Stimulated activated CD4-positive, alpha-beta T cell treated with anti-CD3 and anti-CD28 coated beads, Interleukin-4, amount 100 ng/mL, for 4 hours (primary cell): ENCODE measurements around the gene TAF11.
"Not testable (repeated sequence)": the region's sequence is repeated elsewhere in the genome, so short reads cannot be mapped to it uniquely, and the experiment has no call there.

Experiments
- DNase-seq, 2 experiments: peaks; one replicate each; pipeline ENCODE4 v3.0.0-alpha.2; 2020

The TAF11 gene

GRCh38 chr6:34904990-34905613 lies 17.3 kb upstream of the TAF11 start:
- no peak for DNase-seq

- no peak for DNase-seq
Measured at GRCh38 chr6:34901930-34902329, 14.1 kb upstream of the TAF11 start.

- DNase-seq = no peak
Measured at GRCh38 chr6:34900321-34901031, 12.6 kb upstream of the TAF11 start.

- not testable (repeated sequence) for DNase-seq
Measured at GRCh38 chr6:34899748-34900147, 11.9 kb upstream of the TAF11 start.

- no peak for DNase-seq
Measured at GRCh38 chr6:34897716-34898115, 9.9 kb upstream of the TAF11 start.

GRCh38 chr6:34897130-34897529 lies 9.3 kb upstream of the TAF11 start:
- no peak for DNase-seq

GRCh38 chr6:34894693-34895092 lies 6.9 kb upstream of the TAF11 start:
- DNase-seq = no peak

- no peak for DNase-seq
Measured at GRCh38 chr6:34891296-34891695, 3.5 kb upstream of the TAF11 start.

- no peak for DNase-seq
Measured at GRCh38 chr6:34890533-34890925, 2.7 kb upstream of the TAF11 start.

- DNase-seq = peak; percentile 88 to 91
Measured at GRCh38 chr6:34888874-34889555, 1.2 kb upstream of the TAF11 start, which contains the start of gene ANKS1A. Gene ANKS1A, plus strand, starts transcription at chr6:34889255. Its CDS starts 148 bp downstream, at chr6:34889403.

- no peak for DNase-seq
Measured at GRCh38 chr6:34888514-34888856, 643 bp upstream of the TAF11 start.

GRCh38 chr6:34885837-34886236 lies 2.0 kb downstream of the TAF11 start:
- DNase-seq = not testable (repeated sequence)

- no peak for DNase-seq
Measured at GRCh38 chr6:34884996-34885395, 2.8 kb downstream of the TAF11 start.

GRCh38 chr6:34884073-34884472 lies 3.8 kb downstream of the TAF11 start:
- DNase-seq = not testable (repeated sequence)

GRCh38 chr6:34877869-34878485 lies 9.9 kb downstream of the TAF11 start:
- no peak for DNase-seq

- no peak for DNase-seq
Measured at GRCh38 chr6:34877259-34877658, 10.6 kb downstream of the TAF11 start.

GRCh38 chr6:34876472-34876871 lies 11.4 kb downstream of the TAF11 start:
- no peak for DNase-seq

- DNase-seq = no peak
Measured at GRCh38 chr6:34875292-34876213, 12.3 kb downstream of the TAF11 start.

GRCh38 chr6:34872332-34872731 lies 15.5 kb downstream of the TAF11 start:
- DNase-seq = no peak

GRCh38 chr6:34871853-34872252 lies 16.0 kb downstream of the TAF11 start:
- DNase-seq = no peak

- DNase-seq = no peak
Measured at GRCh38 chr6:34867484-34867883, 20.4 kb downstream of the TAF11 start.

- no peak for DNase-seq
Measured at GRCh38 chr6:34866509-34866908, 21.3 kb downstream of the TAF11 start.

GRCh38 chr6:34865107-34865506 lies 22.7 kb downstream of the TAF11 start:
- DNase-seq = no peak
